IPS-11a (cell line): ENCODE measurements around the gene LRRC3C.
A peak's percentile ranks its signal among the peaks of the same experiment; 100 is the strongest.

Source experiments
- H3K4me3 ChIP-seq: one replicate; pipeline ENCODE4 v1.5.1; 2013; ENCODE audit warnings: low read depth, low read length, control low read depth

The LRRC3C gene

GRCh38 chr17:39923836-39924690 lies 3.5 kb upstream of the LRRC3C start:
- no peak overlapping the region for H3K4me3 ChIP-seq

GRCh38 chr17:39924691-39925055 lies 2.9 kb upstream of the LRRC3C start:
- H3K4me3 ChIP-seq, result no peak overlapping the region

- H3K4me3 ChIP-seq, result no peak overlapping the region
These were observed 2.0 kb upstream of the LRRC3C start for GRCh38 chr17:39925282-39926134.

GRCh38 chr17:39926135-39926587 lies 1.4 kb upstream of the LRRC3C start:
- peak overlapping the region; percentile 75 for H3K4me3 ChIP-seq

- H3K4me3 ChIP-seq, result peak overlapping the region; percentile 75
These were observed 888 bp upstream of the LRRC3C start for GRCh38 chr17:39926588-39927100.

- peak overlapping the region; percentile 75 for H3K4me3 ChIP-seq
These were observed 661 bp downstream of the LRRC3C start for GRCh38 chr17:39927929-39928857.

GRCh38 chr17:39928858-39929645 lies 1.5 kb downstream of the LRRC3C start:
- no peak overlapping the region for H3K4me3 ChIP-seq

- no peak overlapping the region for H3K4me3 ChIP-seq
These were observed 2.3 kb downstream of the LRRC3C start for GRCh38 chr17:39929646-39930407.

- no peak overlapping the region for H3K4me3 ChIP-seq
These were observed 6.4 kb downstream of the LRRC3C start for GRCh38 chr17:39933912-39934311.

- H3K4me3 ChIP-seq, result no peak overlapping the region
These were observed 6.8 kb downstream of the LRRC3C start for GRCh38 chr17:39934324-39934723.

- no peak overlapping the region for H3K4me3 ChIP-seq
These were observed 8.4 kb downstream of the LRRC3C start for GRCh38 chr17:39935909-39936308.

- no peak overlapping the region for H3K4me3 ChIP-seq
These were observed 9.9 kb downstream of the LRRC3C start for GRCh38 chr17:39937447-39937846.

- H3K4me3 ChIP-seq, result no peak overlapping the region
These were observed 10.8 kb downstream of the LRRC3C start for GRCh38 chr17:39938140-39938869.

GRCh38 chr17:39939106-39939505 lies 11.6 kb downstream of the LRRC3C start:
- no peak overlapping the region for H3K4me3 ChIP-seq

GRCh38 chr17:39939588-39940419 lies 12.3 kb downstream of the LRRC3C start:
- no peak overlapping the region for H3K4me3 ChIP-seq

GRCh38 chr17:39943702-39944392 lies 16.3 kb downstream of the LRRC3C start:
- no peak overlapping the region for H3K4me3 ChIP-seq

- no peak overlapping the region for H3K4me3 ChIP-seq
These were observed 16.8 kb downstream of the LRRC3C start for GRCh38 chr17:39944393-39944711.
